ENCODE results near the gene IL19. TPM values are rescaled to one million over a fixed set of nuclear protein-coding genes. Genes with fewer than 3 reads are reported as not detected.

The IL19 gene
- total RNA-seq, 1 donor from 2014 or later: not detected

DNA sequence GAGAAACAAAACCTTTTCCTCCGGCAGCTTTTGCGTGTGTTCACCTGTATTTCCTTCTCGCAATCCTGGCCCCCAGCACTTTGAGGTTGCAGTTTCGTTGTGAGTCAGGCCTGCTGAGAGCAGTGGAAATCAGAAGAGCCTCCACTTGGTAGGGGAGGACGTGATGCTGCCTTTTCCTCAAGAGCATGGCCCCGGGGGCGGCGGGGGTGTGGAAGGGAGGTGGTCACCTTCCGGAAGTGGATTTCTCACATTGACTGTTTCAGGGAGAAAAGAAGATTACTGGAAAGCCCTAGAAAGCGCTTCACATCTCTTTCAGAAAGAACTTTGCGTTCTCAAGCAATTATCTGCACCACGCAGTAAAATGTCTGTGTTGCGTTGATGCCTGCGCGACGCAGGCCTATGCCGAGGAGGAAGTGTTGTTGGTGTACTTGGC is 13.9 kb downstream of the IL19 start:
- no peak overlapping the region for H3K4me3 Mint-ChIP-seq (ENCODE audit: unreplicated experiment)
- no peak for DNase-seq (ENCODE audit: extremely low spot score, unreplicated experiment)
- H3K27me3 Mint-ChIP-seq (ENCODE audit: unreplicated experiment): peaks cover 15% of the 10 kb centered on the region
- no peaks in the 10 kb centered on the region for H3K36me3 Mint-ChIP-seq (ENCODE audit: unreplicated experiment)
- H3K4me1 Mint-ChIP-seq (ENCODE audit: unreplicated experiment): no peaks in the 10 kb centered on the region
- H3K27ac Mint-ChIP-seq (ENCODE audit: unreplicated experiment): no peak overlapping the region
- TF ChIP-seq, protein P1, sequence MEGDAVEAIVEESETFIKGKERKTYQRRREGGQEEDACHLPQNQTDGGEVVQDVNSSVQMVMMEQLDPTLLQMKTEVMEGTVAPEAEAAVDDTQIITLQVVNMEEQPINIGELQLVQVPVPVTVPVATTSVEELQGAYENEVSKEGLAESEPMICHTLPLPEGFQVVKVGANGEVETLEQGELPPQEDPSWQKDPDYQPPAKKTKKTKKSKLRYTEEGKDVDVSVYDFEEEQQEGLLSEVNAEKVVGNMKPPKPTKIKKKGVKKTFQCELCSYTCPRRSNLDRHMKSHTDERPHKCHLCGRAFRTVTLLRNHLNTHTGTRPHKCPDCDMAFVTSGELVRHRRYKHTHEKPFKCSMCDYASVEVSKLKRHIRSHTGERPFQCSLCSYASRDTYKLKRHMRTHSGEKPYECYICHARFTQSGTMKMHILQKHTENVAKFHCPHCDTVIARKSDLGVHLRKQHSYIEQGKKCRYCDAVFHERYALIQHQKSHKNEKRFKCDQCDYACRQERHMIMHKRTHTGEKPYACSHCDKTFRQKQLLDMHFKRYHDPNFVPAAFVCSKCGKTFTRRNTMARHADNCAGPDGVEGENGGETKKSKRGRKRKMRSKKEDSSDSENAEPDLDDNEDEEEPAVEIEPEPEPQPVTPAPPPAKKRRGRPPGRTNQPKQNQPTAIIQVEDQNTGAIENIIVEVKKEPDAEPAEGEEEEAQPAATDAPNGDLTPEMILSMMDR (IDR thresholded peaks at IDR 0.05): no peak
- no peaks in the 10 kb centered on the region for H3K9me3 Mint-ChIP-seq (ENCODE audit: unreplicated experiment)

DNA sequence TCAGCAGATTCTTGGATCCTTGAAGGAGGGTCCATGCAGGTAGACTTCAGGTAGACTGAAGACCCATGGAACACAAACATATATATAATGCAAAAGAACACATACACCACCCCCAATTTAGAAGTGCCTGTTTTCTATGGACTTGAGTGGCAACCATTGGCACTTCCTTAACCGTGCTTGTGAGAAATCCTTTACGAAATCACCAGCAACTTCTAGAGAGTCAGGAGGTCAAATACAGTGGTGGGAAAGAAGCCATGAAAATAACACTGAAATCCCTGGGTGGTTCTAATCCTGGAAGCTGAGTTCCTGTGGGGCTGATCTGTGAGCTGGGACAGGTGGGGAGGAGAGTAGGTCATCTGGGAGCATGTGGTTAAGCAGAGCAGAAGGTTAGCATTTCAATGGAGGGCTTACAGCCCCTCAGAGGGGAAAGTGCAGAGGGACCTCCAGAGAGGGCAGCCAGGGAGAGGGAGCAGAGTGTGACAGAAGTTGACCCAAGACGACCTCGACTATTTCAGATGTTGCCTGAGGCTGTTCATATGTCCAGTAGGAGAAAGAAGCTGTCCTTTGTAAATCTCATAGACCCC is 14.7 kb downstream of the IL19 start:
- Mint-ChIP-seq H3K4me3 (ENCODE audit: unreplicated experiment) (no peak overlapping the region), H3K36me3 (ENCODE audit: unreplicated experiment) (no peaks in the 10 kb centered on the region), H3K27me3 (ENCODE audit: unreplicated experiment) (peaks cover 15% of the 10 kb centered on the region), H3K4me1 (ENCODE audit: unreplicated experiment) (no peaks in the 10 kb centered on the region), H3K9me3 (ENCODE audit: unreplicated experiment) (no peaks in the 10 kb centered on the region), H3K27ac (ENCODE audit: unreplicated experiment) (no peak overlapping the region)
- TF ChIP-seq, protein P1 (IDR thresholded peaks at IDR 0.05): no peak
- DNase-seq (ENCODE audit: extremely low spot score, unreplicated experiment): no peak

DNA sequence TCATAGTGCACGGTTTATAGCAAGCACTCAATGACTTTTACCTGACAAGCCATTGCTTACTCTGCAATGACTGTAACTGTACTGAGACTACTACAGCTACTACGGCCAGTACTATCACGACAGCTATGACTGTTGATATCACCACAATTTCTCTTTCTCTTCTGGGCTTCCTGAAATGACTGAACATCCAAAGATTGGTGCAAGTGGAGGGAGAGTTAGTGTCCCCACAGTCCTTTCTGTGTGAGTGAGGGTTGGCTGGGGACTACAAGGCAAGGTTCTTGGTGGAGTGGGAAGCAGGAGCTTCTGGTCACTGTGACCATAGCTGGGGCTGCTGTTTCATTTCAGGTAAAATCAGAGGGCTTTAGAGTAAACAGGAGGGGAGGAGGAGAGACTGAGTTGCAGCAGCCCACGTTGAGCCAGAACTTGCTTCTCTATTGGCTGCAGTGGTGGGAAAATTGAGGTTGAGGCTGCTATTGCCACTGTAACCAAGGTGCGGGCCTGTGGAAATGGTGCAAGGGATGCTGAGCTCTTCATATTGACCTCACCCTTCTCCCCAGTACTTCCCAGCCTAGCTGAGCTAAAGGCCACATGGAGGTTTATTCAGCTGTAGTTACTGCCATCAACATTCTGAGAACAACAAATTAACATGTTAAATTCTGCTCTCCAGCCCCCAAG is 15.8 kb downstream of the IL19 start:
- TF ChIP-seq, protein P1 (IDR thresholded peaks at IDR 0.05): no peak
- H3K4me3 Mint-ChIP-seq (ENCODE audit: unreplicated experiment): no peak overlapping the region
- no peaks in the 10 kb centered on the region for H3K36me3 Mint-ChIP-seq (ENCODE audit: unreplicated experiment)
- H3K27me3 Mint-ChIP-seq (ENCODE audit: unreplicated experiment): peaks cover 15% of the 10 kb centered on the region
- DNase-seq (ENCODE audit: extremely low spot score, unreplicated experiment): no peak
- H3K4me1 Mint-ChIP-seq (ENCODE audit: unreplicated experiment): no peaks in the 10 kb centered on the region
- H3K9me3 Mint-ChIP-seq (ENCODE audit: unreplicated experiment): no peaks in the 10 kb centered on the region
- H3K27ac Mint-ChIP-seq (ENCODE audit: unreplicated experiment): no peak overlapping the region

DNA sequence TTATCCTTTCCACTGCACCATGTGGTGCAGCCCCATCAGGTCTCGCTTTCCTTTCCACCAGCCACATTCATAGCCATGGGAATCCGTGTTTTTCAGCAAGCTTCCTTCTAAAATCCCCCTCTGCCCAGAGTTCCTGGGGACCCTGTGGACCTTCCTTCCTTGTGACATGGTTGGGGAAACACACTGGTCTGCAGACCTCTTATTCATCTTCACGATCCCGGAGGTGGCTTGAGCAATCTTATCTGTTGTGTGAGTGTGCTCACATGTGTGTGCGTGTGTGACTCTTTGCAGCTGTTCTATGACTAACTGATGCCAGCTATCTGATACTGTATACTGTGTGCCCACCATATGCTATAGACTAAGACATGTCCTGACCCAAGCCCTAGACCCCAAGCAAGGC is 17.3 kb downstream of the IL19 start:
- peaks cover 2% of the 10 kb centered on the region for H3K4me1 Mint-ChIP-seq (ENCODE audit: unreplicated experiment)
- DNase-seq (ENCODE audit: extremely low spot score, unreplicated experiment): no peak
- TF ChIP-seq, protein P1 (IDR thresholded peaks at IDR 0.05): no peak
- H3K36me3 Mint-ChIP-seq (ENCODE audit: unreplicated experiment): no peaks in the 10 kb centered on the region
- no peak overlapping the region for H3K27ac Mint-ChIP-seq (ENCODE audit: unreplicated experiment)
- H3K9me3 Mint-ChIP-seq (ENCODE audit: unreplicated experiment): no peaks in the 10 kb centered on the region
- H3K4me3 Mint-ChIP-seq (ENCODE audit: unreplicated experiment): no peak overlapping the region
- peaks cover 15% of the 10 kb centered on the region for H3K27me3 Mint-ChIP-seq (ENCODE audit: unreplicated experiment)

DNA sequence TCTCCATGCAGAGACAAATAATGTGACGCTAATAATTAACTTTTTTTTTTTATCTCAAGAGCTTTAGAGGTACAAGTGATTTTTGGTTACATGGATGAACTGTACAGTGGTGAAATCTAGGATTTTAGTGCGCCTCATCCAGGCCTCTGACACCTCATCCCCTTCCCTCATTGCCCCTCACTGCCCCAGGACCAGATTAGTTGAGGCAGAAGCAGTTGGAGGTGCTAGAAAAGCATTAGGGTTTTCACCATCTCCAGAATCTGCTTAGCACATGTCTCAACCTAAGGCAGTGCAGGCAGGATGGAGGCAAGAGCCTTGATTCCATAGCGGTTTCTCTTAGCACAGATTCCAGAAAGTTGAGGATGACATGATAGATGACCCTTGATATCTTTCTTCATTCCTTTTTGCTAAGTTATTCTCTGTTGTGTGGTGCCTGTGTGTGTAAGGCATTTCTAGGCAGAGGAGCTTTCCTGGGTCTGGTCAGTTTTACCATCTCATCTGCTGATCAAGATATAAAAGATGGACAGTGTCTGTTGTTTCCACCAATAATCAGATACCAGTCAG is 18.0 kb downstream of the IL19 start:
- H3K27ac Mint-ChIP-seq (ENCODE audit: unreplicated experiment): no peak overlapping the region
- TF ChIP-seq, protein P1 (IDR thresholded peaks at IDR 0.05): no peak
- H3K36me3 Mint-ChIP-seq (ENCODE audit: unreplicated experiment): no peaks in the 10 kb centered on the region
- DNase-seq (ENCODE audit: extremely low spot score, unreplicated experiment): no peak
- peaks cover 2% of the 10 kb centered on the region for H3K4me1 Mint-ChIP-seq (ENCODE audit: unreplicated experiment)
- H3K4me3 Mint-ChIP-seq (ENCODE audit: unreplicated experiment): no peak overlapping the region
- H3K27me3 Mint-ChIP-seq (ENCODE audit: unreplicated experiment): peaks cover 15% of the 10 kb centered on the region
- no peaks in the 10 kb centered on the region for H3K9me3 Mint-ChIP-seq (ENCODE audit: unreplicated experiment)
